Measurements from ENCODE around the gene ZNF566.

The ZNF566 gene

GRCh38 chr19:36460046-36460445 lies 29.3 kb downstream of the ZNF566 start:
- CTCF ChIA-PET, result no interaction called here
- H3K27ac ChIP-seq (ENCODE audit: extremely low read depth, low read depth, low read length), result no peak overlapping the region
- POLR2A ChIA-PET, result no interaction called here
- H3K4me3 ChIP-seq (ENCODE audit: low read depth, low read length), result no peak overlapping the region
- no peaks in the 10 kb centered on the region for H3K4me1 ChIP-seq (ENCODE audit: control insufficient read depth, insufficient read depth, low read length)
- H3K9me3 ChIP-seq (ENCODE audit: control insufficient read depth, insufficient read depth, low read depth, low read length), result peaks cover 14% of the 10 kb centered on the region
- H3K36me3 ChIP-seq (ENCODE audit: control insufficient read depth in 2 of 2, insufficient read depth in 1 of 2, low read length in 2 of 2), result peaks cover 6 to 88% of the 10 kb centered on the region in 2 experiments
- no peak for TF ChIP-seq ZNF350 (tag by site-specific recombination; IDR thresholded peaks at IDR 0.05)
- no peak for TF ChIP-seq ZNF514 (tag by site-specific recombination; IDR thresholded peaks at IDR 0.05)

GRCh38 chr19:36456831-36457230 lies 32.5 kb downstream of the ZNF566 start:
- Histone ChIP-seq H3K36me3 (ENCODE audit: control insufficient read depth in 2 of 2, insufficient read depth in 1 of 2, low read length in 2 of 2) (peaks cover 26 to 91% of the 10 kb centered on the region in 2 experiments), H3K9me3 (ENCODE audit: control insufficient read depth, insufficient read depth, low read depth, low read length) (peaks cover 22% of the 10 kb centered on the region), H3K4me1 (ENCODE audit: control insufficient read depth, insufficient read depth, low read length) (no peaks in the 10 kb centered on the region), H3K4me3 (ENCODE audit: low read depth, low read length) (no peak overlapping the region), H3K27ac (ENCODE audit: extremely low read depth, low read depth, low read length) (no peak overlapping the region)
- TF ChIP-seq HOXD13 (CRISPR knock-in tag; IDR thresholded peaks at IDR 0.05; ENCODE audit: borderline replicate concordance), result no peak
- peak; percentile 92 for TF ChIP-seq ZNF280D (tag by site-specific recombination; IDR thresholded peaks at IDR 0.05)
- TF ChIP-seq ZNF558 (tag by site-specific recombination; IDR thresholded peaks at IDR 0.05), result 0 out of 2 replicates have a peak, but pooled peaks have one; percentile 36
- no peak for TF ChIP-seq ZNF223 (tag by site-specific recombination; IDR thresholded peaks at IDR 0.05)
- 0 out of 2 replicates have a peak, but pooled peaks have one; percentile 11 for TF ChIP-seq ZXDB (tag by site-specific recombination; IDR thresholded peaks at IDR 0.05)
- peak; percentile 7; the same call in 1 of the 2 replicates for TF ChIP-seq ZNF626 (tag by site-specific recombination; IDR thresholded peaks at IDR 0.05)
- ChIA-PET CTCF (no interaction called here), POLR2A (no interaction called here)

GRCh38 chr19:36449059-36449670 lies 40.2 kb downstream of the ZNF566 start:
- CTCF ChIA-PET, result interaction anchor here (0.6 kb wide), 1 partner anchor 150 kb away, joined by 3 read pairs; no protein-coding TSS in a partner anchor
- peaks cover 43 to 79% of the 10 kb centered on the region in 2 experiments for H3K36me3 ChIP-seq (ENCODE audit: control insufficient read depth in 2 of 2, insufficient read depth in 1 of 2, low read length in 2 of 2)

More at GRCh38 chr19:36449059-36449670, 40.2 kb downstream of the ZNF566 start:
- Histone ChIP-seq H3K9me3 (ENCODE audit: control insufficient read depth, insufficient read depth, low read depth, low read length) (peaks cover 48% of the 10 kb centered on the region), H3K27ac (ENCODE audit: extremely low read depth, low read depth, low read length) (no peak overlapping the region), H3K4me1 (ENCODE audit: control insufficient read depth, insufficient read depth, low read length) (no peaks in the 10 kb centered on the region), H3K4me3 (ENCODE audit: low read depth, low read length) (no peak overlapping the region)
- TF ChIP-seq ZNF335 (tag by site-specific recombination; conservative IDR thresholded peaks at IDR 0.05) (no peak), KLF8 (tag by site-specific recombination; IDR thresholded peaks at IDR 0.05) (no peak), ZNF621 (tag by site-specific recombination; IDR thresholded peaks at IDR 0.05) (no peak), ZNF626 (tag by site-specific recombination; IDR thresholded peaks at IDR 0.05) (0 out of 2 replicates have a peak, but pooled peaks have one; percentile 39), ZEB2 (tag by site-specific recombination; IDR thresholded peaks at IDR 0.05) (no peak), ZNF146 (tag by site-specific recombination; IDR thresholded peaks at IDR 0.05) (no peak), TRIM28 (IDR thresholded peaks at IDR 0.05; ENCODE audit: borderline replicate concordance, low read length) (peak; percentile 88; the same call in 1 of the 2 replicates), SETDB1 (IDR thresholded peaks at IDR 0.05; ENCODE audit: insufficient read length, low read length) (peak; percentile 98), ZNF518A (tag by site-specific recombination; conservative IDR thresholded peaks at IDR 0.05; ENCODE audit: low read depth) (peak; percentile 33; the same call in 1 of the 2 replicates), ZNF274 (IDR thresholded peaks at IDR 0.05; ENCODE audit: low read length) (peak; percentile 96), ZNF274 (tag by site-specific recombination; IDR thresholded peaks at IDR 0.05; ENCODE audit: borderline replicate concordance) (peak; percentile 99), ZXDB (tag by site-specific recombination; IDR thresholded peaks at IDR 0.05) (no peak), MZF1 (tag by site-specific recombination; IDR thresholded peaks at IDR 0.05; ENCODE audit: borderline replicate concordance) (no peak), ZNF558 (tag by site-specific recombination; IDR thresholded peaks at IDR 0.05) (no peak)
- POLR2A ChIA-PET, result no interaction called here
